Psoas muscle (tissue), 8 donors: Measurements from ENCODE around the gene TNFRSF9. TPM values are rescaled to one million over a fixed set of nuclear protein-coding genes. Genes with fewer than 3 reads are reported as not detected.

ENCODE experiments used
- ATAC-seq, 4 donors: fragments of 200-7000 bp; cut with Tn5 transposase; one replicate each; pipeline ENCODE4 v1.9.1; 2020; ENCODE audit warnings: moderate library complexity in 3 of 4, mild to moderate bottlenecking in 2 of 4
- DNase-seq, 2 donors: peaks; one replicate each; pipeline ENCODE4 v3.0.0-alpha.2; 2020
- H3K27ac ChIP-seq: fragments of 200-600 bp; one replicate; pipeline ENCODE4 v1.8.0; 2022
- H3K27me3 ChIP-seq, 3 donors: fragments of 200-600 bp in 1 of 3; one replicate each; pipeline versions ENCODE4 v1.6.1 to v1.8.0; 2013 to 2022; ENCODE audit warnings: low read length in 2 of 3, mild to moderate bottlenecking in 2 of 3, moderate library complexity in 1 of 3; ENCODE audit not compliant: insufficient read depth in 3 of 3
- H3K36me3 ChIP-seq, 2 donors: fragments of 200-600 bp in 1 of 2; one replicate each; pipeline versions ENCODE4 v1.6.1 to v1.8.0; 2013 to 2022; ENCODE audit warnings: low read depth in 1 of 2, mild to moderate bottlenecking in 1 of 2, moderate library complexity in 1 of 2; ENCODE audit not compliant: insufficient read depth in 1 of 2
- H3K4me1 ChIP-seq: fragments of 200-600 bp; one replicate; pipeline ENCODE4 v1.8.0; 2022
- H3K4me3 ChIP-seq: fragments of 200-600 bp; one replicate; pipeline ENCODE4 v1.8.0; 2022; ENCODE audit warnings: mild to moderate bottlenecking
- H3K9me3 ChIP-seq: fragments of 200-600 bp; one replicate; pipeline ENCODE4 v1.8.0; 2022
- CTCF ChIP-seq: fragments of 200-600 bp; IDR thresholded peaks from one replicate; pipeline ENCODE4 v1.8.0; 2022; ENCODE audit warnings: antibody characterized with exemption
- WGBS, 3 donors: extraction: QIAGEN DNeasy Blood & Tissue Kit; methylation state at CpG; one replicate each; pipeline versions ENCODE4 v1.1.6 to v1.1.7; 2013; 5-methylcytosine and 5-hydroxymethylcytosine counted together
- intact Hi-C, 2 donors: fragments of 100-400 bp; cut with DNase I; formaldehyde crosslinking; loops; one replicate each; pipeline versions ENCODE4 v1.11.0 to v1.14.2; 2022
- polyA plus RNA-seq, 3 donors: library from polyadenylated mRNA; stranded (reverse); fragments of 200-250 nt; gene quantifications; one replicate each; pipeline ENCODE4 v1.2.3, GENCODE V29; 2013
- total RNA-seq, 4 donors: library from RNA; stranded (reverse); fragmentation: NEBNext Ultra II Directional in 2 of 4; extraction: Animal tissue kit (Norgen Biotek cat#: 25700) in 2 of 4; gene quantifications; one replicate each; pipeline versions ENCODE4 v1.2.1 to v1.2.4, GENCODE V29; 2021 to 2023
- donor health status: healthy with polysubstance abuse.
- donor health status: DM: no; HTN: no; CAD: no; lungs with moderate emphysema.
- donor health status: Bipolar disorder and iron deficiency.
- donor health status: healthy.
- donor health status: DM: yes; HTN: yes; CAD: no.
- donor health status: DM: no; HTN: no; CAD: no.
- donor health status: DM: no; HTN: no; CAD: no.
- donor health status: DM: yes; HTN: yes; CAD: no.

TNFRSF9 gene
- total and polyA plus RNA-seq, 7 donors = 0.01 to 0.12 (median 0.01) TPM; not detected in 4

GRCh38 chr1:7896994-7897393, 43.6 kb downstream of the TNFRSF9 start:
- no peaks in the 10 kb centered on the region for H3K9me3 ChIP-seq
- WGBS, 3 donors = 63 to 82% (median 71%) methylated on average over 1 of the region's 1 CpG
- no peaks in the 10 kb centered on the region for H3K36me3 ChIP-seq
- H3K27me3 ChIP-seq = no peaks in the 10 kb centered on the region
- no peaks in the 10 kb centered on the region for H3K4me1 ChIP-seq
- no peak for TF ChIP-seq CTCF
- DNase-seq (no peak), ATAC-seq (no peak)
- no peak overlapping the region for H3K27ac ChIP-seq
- intact Hi-C loops = no loop called here
- no peak overlapping the region for H3K4me3 ChIP-seq

GRCh38 chr1:7893529-7894180, 47.0 kb downstream of the TNFRSF9 start:
- H3K27ac ChIP-seq = no peak overlapping the region
- ATAC-seq (peak; percentile 46 to 85 (median 77)), DNase-seq (peak in 1 of 2 donors; percentile 33)
- no peaks in the 10 kb centered on the region for H3K4me1 ChIP-seq
- H3K9me3 ChIP-seq = no peaks in the 10 kb centered on the region
- no peak for TF ChIP-seq CTCF
- H3K4me3 ChIP-seq = no peak overlapping the region
- intact Hi-C loops = no loop called here
- no peaks in the 10 kb centered on the region for H3K36me3 ChIP-seq
- WGBS, 3 donors = 72 to 75% (median 72%) methylated on average over 13 of the region's 13 CpGs
- H3K27me3 ChIP-seq = peaks cover 0 to 10% (median 0%) of the 10 kb centered on the region in 3 donors

- ATAC-seq (no peak), DNase-seq (no peak)
- H3K9me3 ChIP-seq = no peaks in the 10 kb centered on the region
- H3K4me3 ChIP-seq = no peak overlapping the region
- intact Hi-C loops = no loop called here
- H3K27me3 ChIP-seq = peaks cover 0 to 21% (median 5%) of the 10 kb centered on the region in 3 donors
- 62 to 76% (median 66%) methylated on average over 9 of the region's 9 CpGs for WGBS, 3 donors
- TF ChIP-seq CTCF = no peak
- no peaks in the 10 kb centered on the region for H3K36me3 ChIP-seq
- H3K27ac ChIP-seq = no peak overlapping the region
- H3K4me1 ChIP-seq = no peaks in the 10 kb centered on the region
Observed at GRCh38 chr1:7891804-7892203, 48.8 kb downstream of the TNFRSF9 start.

GRCh38 chr1:7890853-7891252, 49.8 kb downstream of the TNFRSF9 start:
- Histone ChIP-seq H3K36me3 (no peaks in the 10 kb centered on the region), H3K9me3 (no peaks in the 10 kb centered on the region), H3K4me3 (no peak overlapping the region), H3K27ac (no peak overlapping the region), H3K27me3 (peaks cover 3 to 31% (median 9%) of the 10 kb centered on the region in 3 donors), H3K4me1 (no peaks in the 10 kb centered on the region)
- DNase-seq = no peak
- intact Hi-C loops = no loop called here
- ATAC-seq = no peak
- 99 to 100% (median 100%) methylated on average over 2 of the region's 2 CpGs for WGBS, 3 donors
- no peak for TF ChIP-seq CTCF
